ES-I3 (cell line): Measurements from ENCODE around the gene NEDD9.

Experiments
- H3K36me3 ChIP-seq: 2 replicates; pipeline ENCODE4 v1.6.1; 2013; ENCODE audit warnings: mild to moderate bottlenecking, low read length, control low read depth, moderate library complexity; ENCODE audit not compliant: insufficient read depth
- H3K4me1 ChIP-seq: 2 replicates; pipeline ENCODE4 v1.6.1; 2013; ENCODE audit warnings: mild to moderate bottlenecking, control low read depth, low read length; ENCODE audit not compliant: insufficient read depth
- H3K9ac ChIP-seq: 2 replicates; pipeline ENCODE4 v1.6.1; 2013; ENCODE audit warnings: low read depth, mild to moderate bottlenecking, low read length, moderate library complexity
- H3K9me3 ChIP-seq: 2 replicates; pipeline ENCODE4 v1.6.1; 2013; ENCODE audit warnings: mild to moderate bottlenecking, low read length, moderate library complexity; ENCODE audit not compliant: control insufficient read depth, insufficient read depth

The NEDD9 gene

GRCh38 chr6:11270030-11271027 lies 37.9 kb upstream of the NEDD9 start:
- H3K36me3 ChIP-seq, result no peaks in the 10 kb centered on the region
- H3K9ac ChIP-seq, result no peak overlapping the region
- no peaks in the 10 kb centered on the region for H3K9me3 ChIP-seq
- H3K4me1 ChIP-seq, result peaks cover 5% of the 10 kb centered on the region

DNA sequence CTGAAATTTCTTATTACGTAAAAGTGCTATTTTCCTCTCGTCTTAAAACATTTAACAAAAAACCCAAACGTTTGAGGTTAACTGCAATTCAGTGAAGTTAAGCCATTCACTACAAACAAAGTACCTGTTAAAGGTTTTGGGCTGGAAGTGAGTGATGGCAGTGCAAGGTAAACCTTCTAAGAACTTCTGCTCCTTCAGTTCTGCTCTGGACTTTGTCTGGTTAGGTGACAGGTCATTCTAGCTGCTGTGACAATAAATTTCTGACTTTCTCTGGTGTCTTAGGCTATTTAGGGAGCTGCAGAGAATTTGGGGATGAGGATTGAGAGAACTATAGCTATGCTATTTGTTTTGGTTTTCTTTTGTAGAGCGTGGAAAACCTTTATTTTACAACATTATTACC lies 36.5 kb upstream of the NEDD9 start:
- Histone ChIP-seq H3K9me3 (no peaks in the 10 kb centered on the region), H3K36me3 (no peaks in the 10 kb centered on the region), H3K4me1 (peaks cover 5% of the 10 kb centered on the region), H3K9ac (no peak overlapping the region)

DNA sequence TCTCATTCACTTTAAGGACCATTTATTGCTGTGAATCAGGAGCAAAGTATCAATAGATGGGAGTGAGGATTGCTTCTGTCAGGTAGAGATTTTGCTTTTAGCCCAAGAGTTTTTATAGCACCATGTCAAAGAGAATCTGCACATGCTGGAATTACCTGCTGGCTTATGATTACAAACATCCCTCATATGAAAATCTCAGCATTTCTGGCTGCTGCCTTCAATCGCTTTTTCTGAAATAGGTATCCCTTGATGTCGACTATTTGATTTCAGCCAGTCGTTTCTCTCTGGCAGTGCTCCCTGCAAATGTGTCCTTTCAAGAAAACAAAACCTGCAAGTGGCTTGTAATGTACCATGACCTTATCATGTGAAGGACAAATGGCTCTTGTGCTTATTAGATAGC lies 34.5 kb upstream of the NEDD9 start:
- H3K4me1 ChIP-seq, result peaks cover 10% of the 10 kb centered on the region
- no peak overlapping the region for H3K9ac ChIP-seq
- H3K9me3 ChIP-seq, result no peaks in the 10 kb centered on the region
- H3K36me3 ChIP-seq, result no peaks in the 10 kb centered on the region

DNA sequence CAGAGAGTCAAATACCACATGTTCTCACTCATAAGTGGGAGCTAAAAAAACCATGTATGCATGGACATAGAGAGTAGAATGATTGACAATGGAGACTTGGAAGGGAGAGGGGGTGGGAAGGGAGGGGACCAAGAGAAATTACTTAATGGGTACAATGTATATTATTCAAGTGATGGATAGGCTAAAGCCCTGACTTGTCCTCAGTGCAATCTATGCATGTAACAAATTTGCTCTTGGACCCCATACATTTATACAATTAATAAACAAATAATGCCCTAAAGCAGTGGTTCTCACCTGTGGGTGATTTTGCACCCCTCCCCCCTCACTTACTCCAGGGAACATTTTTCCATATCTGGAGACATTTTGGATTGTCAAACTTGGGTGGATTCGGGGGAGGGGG lies 33.5 kb upstream of the NEDD9 start:
- Histone ChIP-seq H3K36me3 (no peaks in the 10 kb centered on the region), H3K9ac (no peak overlapping the region), H3K9me3 (no peaks in the 10 kb centered on the region), H3K4me1 (peaks cover 10% of the 10 kb centered on the region)

DNA sequence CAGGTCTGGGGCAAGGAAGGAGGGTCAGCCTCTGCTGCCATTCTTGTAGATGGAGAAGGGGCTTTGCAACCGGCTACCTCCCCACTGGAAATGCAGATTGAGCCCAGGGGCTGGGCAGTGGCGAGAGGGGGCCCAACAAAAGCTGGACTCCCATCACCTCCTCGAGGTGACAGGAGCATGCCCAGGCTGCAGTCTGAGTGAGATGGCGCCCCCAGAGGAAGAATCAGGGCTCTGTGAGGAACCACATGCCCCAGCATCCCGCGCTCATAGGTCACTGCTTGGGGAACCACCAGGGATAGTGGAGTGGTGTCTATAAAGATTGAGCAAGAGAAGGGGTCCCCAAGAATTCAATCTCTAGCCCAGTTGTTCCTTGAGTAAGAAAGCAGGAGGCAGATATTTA lies 31.6 kb upstream of the NEDD9 start:
- H3K9me3 ChIP-seq, result no peaks in the 10 kb centered on the region

DNA sequence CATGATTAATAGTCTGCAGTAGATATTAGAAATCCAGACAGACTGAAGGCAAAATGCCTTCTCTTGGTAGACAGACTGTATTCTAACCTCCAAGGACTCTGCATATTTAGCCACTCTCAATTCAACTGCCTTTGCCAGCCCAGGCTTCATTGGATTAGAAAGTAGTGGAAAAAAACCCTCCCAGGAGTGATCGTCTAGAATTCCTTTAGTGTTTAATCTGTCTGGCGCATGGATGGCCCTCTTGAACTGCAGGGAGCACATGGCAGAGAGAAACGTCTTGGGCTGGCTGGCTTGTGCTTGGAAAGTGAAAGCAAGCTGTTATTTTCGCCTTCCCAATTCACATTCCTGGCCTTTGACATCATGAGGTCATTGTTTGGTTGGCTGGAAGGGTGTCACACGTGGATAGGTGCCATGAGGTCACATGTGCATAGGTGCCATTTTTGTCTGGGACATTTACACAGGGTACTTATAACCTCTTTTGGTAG lies 30.9 kb upstream of the NEDD9 start:
- Histone ChIP-seq H3K36me3 (no peaks in the 10 kb centered on the region), H3K4me1 (peaks cover 5% of the 10 kb centered on the region; the same call in 1 of the 2 replicates), H3K9me3 (no peaks in the 10 kb centered on the region), H3K9ac (no peak overlapping the region)

More for the DNA sequence above, 31.6 kb upstream of the NEDD9 start:
- no peak overlapping the region for H3K9ac ChIP-seq
- H3K36me3 ChIP-seq, result no peaks in the 10 kb centered on the region
- peaks cover 5% of the 10 kb centered on the region; the same call in 1 of the 2 replicates for H3K4me1 ChIP-seq

DNA sequence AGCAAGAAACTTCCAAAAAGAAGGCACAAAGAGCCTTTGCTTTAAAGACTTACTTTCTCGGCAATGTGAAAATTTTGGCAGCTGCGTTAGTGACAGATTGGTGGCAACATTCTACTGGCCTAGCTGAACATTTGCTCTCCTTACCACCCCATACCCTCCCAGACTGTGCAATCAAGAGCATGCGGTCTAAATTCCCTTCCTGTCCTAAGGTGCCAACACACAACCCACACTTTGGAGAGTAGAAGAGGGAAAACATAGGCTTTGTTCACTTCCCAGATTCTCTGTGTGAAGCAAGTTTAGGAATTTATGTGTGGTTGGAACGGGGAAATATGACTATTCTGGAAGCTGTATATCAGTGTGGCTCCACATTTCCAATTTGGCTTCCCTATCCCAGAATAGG lies 29.8 kb upstream of the NEDD9 start:
- no peak overlapping the region for H3K9ac ChIP-seq

GRCh38 chr6:11260249-11261038 lies 28.0 kb upstream of the NEDD9 start:
- no peaks in the 10 kb centered on the region for H3K9me3 ChIP-seq
- no peak overlapping the region for H3K9ac ChIP-seq
- H3K36me3 ChIP-seq, result no peaks in the 10 kb centered on the region
- H3K4me1 ChIP-seq, result peaks cover 5% of the 10 kb centered on the region; the same call in 1 of the 2 replicates

More for the DNA sequence above, 29.8 kb upstream of the NEDD9 start:
- H3K36me3 ChIP-seq, result no peaks in the 10 kb centered on the region
- peaks cover 5% of the 10 kb centered on the region; the same call in 1 of the 2 replicates for H3K4me1 ChIP-seq
- H3K9me3 ChIP-seq, result no peaks in the 10 kb centered on the region

- Histone ChIP-seq H3K9me3 (no peaks in the 10 kb centered on the region), H3K36me3 (no peaks in the 10 kb centered on the region), H3K9ac (no peak overlapping the region), H3K4me1 (peaks cover 3% of the 10 kb centered on the region; the same call in 1 of the 2 replicates)
Measured at GRCh38 chr6:11258260-11259237, 26.1 kb upstream of the NEDD9 start.

DNA sequence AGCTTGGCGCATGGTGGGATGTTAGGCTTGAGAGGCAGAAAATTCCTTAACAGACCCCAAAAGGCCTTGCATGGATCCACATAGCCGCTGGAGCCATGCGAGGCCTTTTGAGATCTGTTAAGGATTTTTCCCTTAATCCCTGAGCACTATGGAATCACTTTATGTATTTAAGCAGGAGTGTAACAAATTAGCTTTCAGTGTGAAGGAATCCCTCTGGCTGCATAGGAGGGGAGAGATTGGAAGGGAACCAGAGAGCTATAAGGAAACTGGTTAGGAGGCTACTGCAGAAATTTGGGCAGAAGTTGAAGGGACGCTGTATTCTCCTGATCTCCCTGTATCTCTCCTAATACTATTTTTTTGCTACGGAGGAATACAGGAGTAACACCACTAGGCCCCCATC lies 23.1 kb upstream of the NEDD9 start:
- no peak overlapping the region for H3K9ac ChIP-seq
- H3K4me1 ChIP-seq, result no peaks in the 10 kb centered on the region; the same call in 1 of the 2 replicates
- H3K36me3 ChIP-seq, result no peaks in the 10 kb centered on the region
- no peaks in the 10 kb centered on the region for H3K9me3 ChIP-seq

- no peak overlapping the region for H3K9ac ChIP-seq
- H3K4me1 ChIP-seq, result no peaks in the 10 kb centered on the region
- no peaks in the 10 kb centered on the region for H3K36me3 ChIP-seq
- H3K9me3 ChIP-seq, result 0 out of 2 replicates have a peak, but pooled peaks cover 5% of the 10 kb centered on the region
Measured at GRCh38 chr6:11253594-11253993, 21.1 kb upstream of the NEDD9 start.

DNA sequence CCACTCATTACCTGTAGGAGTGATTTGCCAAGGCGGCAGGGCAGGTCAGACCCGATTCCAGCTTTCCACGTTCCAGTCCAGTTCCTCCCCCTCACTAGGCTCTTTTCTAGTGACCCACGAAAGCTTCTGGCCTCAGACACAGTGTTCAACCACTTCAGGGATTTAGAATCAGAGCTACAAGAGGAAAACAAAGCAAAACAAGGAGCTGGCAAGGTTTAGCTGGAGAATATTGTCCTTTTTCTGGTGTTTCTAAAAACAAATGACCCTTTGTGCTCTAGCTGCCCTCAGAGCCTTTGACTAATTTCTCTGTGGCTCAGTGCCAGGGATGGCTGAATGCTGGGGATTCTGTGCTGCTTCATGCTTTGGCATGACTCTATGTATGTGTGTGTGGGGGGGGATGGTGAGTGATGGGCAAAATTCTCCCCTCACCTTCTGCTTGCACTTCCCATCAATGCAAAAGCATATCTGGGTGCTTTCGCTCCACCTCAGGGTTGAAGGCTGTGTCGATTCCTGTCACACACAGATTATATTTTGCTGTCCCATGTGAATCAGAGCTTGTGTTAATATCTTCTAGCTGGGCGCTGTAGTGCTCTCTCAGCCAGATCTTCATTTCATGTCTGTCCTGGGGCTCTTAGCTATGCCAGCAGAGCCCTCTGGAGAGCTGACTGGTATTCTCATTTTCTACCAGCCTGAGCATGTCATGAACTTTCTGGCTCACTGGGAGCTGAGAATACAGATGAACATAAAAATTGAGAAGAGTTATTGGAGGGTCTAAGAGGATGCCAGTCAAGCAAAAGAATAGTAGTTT lies 19.3 kb upstream of the NEDD9 start:
- Histone ChIP-seq H3K36me3 (no peaks in the 10 kb centered on the region), H3K9ac (no peak overlapping the region), H3K4me1 (no peaks in the 10 kb centered on the region), H3K9me3 (0 out of 2 replicates have a peak, but pooled peaks cover 5% of the 10 kb centered on the region)

- Histone ChIP-seq H3K9ac (no peak overlapping the region), H3K9me3 (0 out of 2 replicates have a peak, but pooled peaks cover 5% of the 10 kb centered on the region), H3K4me1 (no peaks in the 10 kb centered on the region), H3K36me3 (no peaks in the 10 kb centered on the region)
Measured at GRCh38 chr6:11250108-11250507, 17.6 kb upstream of the NEDD9 start.
